ENCODE measurements around the gene KIF1A.
"Not testable (repeated sequence)": the region's sequence is repeated elsewhere in the genome, so short reads cannot be mapped to it uniquely, and the experiment has no call there.

The KIF1A gene

GRCh38 chr2:240698852-240699561, 121.0 kb downstream of the KIF1A start:
- DNase-seq, result not testable (repeated sequence)

DNA sequence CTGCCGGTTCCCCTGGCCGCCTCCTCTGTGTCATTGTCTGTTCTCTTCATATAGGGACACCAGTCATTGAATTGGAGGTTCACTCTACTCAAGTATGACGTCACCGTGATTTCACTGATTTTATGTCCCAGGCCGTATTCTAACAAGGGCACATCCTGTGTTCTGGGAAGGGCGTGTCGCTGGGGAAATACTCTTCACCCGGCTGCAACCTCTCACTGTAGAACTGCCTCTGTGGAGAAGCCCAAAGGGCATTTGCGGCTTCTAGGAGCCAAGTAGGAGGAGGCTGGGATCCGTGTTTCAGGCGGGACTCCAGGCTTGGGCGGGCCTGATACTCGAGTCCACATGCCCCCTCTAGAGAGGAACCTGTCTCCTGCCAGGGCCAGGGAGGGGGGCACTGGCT, 123.5 kb downstream of the KIF1A start:
- not testable (repeated sequence) for DNase-seq

DNA sequence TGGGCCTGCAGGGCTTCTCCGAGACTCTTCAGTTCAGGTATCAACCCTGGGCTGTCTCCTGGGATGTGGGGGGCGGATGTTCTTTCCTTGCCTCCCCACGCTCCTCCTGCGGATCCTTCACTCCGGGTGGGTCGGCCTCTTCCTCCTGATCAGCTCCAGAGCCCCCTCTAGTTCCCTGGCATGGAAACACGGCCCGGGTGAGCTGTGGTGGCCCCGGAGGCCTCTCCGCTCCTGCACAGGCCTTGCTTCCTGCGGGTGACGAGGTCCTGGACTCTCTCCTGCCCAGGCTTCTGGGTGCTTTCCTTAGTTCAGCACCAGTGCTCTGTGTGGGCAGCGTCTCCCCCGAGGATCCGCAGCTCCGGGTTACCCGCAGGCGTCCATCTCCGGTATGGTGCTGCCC, 124.4 kb downstream of the KIF1A start:
- not testable (repeated sequence) for DNase-seq

DNA sequence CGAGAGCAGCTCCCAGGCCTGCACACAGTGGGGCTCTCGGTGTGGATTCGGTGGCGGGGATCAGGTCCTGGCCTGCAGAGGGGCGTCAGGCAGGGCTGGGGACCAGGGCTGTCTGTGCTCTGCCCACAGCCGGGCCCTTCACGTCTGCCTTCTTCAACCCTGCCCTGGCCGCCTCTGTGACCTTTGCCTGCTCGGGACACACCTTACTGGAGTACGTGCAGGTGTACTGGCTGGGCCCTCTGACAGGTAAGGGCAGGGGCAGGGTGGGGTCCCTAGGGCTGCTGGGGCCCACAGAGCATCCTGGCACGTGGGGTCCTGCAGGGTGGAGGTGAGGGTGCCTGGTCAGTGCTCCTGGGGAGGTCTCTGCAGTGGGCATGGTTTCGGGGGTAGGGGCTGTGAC, 125.7 kb downstream of the KIF1A start:
- DNase-seq, result not testable (repeated sequence)

- not testable (repeated sequence) for DNase-seq
Observed at GRCh38 chr2:240692583-240693561, 127.1 kb downstream of the KIF1A start.

DNA sequence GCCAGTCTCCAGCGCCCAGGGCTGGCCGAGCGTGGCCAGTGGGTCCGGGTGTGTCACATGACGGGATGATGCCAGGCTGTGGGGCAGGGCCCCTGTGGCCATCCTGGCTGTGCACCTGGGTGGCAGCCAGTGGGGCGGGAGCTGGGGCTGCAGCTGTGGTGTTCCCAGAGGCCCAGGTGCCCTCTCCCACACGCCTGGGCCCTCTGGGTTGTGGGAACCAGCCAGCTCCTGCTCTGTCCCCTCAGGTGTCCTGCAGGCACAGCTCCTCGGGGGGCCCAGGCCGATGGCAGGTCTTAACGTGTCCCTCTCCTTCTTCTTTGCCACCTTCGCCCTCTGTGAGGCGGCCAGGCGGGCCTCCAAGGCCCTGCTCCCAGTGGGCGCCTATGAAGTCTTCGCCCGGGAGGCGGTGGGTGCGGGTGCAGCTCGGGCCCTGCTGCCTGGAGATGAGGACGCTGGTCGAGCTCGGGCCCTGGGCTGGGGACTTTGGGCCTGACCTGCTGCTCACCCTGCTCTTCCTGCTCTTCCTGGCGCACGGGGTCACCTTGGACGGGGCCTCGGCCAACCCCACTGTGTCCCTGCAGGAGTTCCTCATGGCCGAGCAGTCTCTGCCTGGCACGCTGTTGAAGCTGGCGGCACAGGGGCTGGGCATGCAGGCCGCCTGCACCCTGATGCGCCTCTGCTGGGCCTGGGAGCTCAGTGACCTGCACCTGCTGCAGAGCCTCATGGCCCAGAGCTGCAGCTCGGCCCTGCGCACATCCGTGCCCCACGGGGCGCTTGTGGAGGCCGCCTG, 128.2 kb downstream of the KIF1A start, which contains the start of gene AQP12A:
TSS of gene AQP12A (plus strand) at position 236 of the 790 bp plus-strand sequence. CDS start at position 284, 48 bp downstream.
- not testable (repeated sequence) for DNase-seq

DNA sequence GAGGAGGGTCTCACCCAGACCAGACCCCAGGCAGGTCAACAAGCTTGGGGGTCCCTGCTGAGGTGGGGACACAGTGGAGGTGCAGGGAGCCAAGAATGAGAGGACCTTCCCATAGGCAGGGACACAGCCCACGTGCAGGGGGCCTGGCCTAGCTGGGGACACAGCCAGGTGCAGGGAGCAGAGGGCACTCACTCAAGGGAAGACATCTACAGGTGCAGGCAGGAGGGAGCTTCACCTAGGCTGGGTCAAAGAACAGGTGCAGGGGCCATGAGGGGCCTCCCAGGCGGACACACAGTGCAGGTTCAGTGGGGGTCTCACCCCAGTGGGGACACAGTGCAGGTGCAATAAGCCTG, 129.0 kb downstream of the KIF1A start:
- DNase-seq, result not testable (repeated sequence)

DNA sequence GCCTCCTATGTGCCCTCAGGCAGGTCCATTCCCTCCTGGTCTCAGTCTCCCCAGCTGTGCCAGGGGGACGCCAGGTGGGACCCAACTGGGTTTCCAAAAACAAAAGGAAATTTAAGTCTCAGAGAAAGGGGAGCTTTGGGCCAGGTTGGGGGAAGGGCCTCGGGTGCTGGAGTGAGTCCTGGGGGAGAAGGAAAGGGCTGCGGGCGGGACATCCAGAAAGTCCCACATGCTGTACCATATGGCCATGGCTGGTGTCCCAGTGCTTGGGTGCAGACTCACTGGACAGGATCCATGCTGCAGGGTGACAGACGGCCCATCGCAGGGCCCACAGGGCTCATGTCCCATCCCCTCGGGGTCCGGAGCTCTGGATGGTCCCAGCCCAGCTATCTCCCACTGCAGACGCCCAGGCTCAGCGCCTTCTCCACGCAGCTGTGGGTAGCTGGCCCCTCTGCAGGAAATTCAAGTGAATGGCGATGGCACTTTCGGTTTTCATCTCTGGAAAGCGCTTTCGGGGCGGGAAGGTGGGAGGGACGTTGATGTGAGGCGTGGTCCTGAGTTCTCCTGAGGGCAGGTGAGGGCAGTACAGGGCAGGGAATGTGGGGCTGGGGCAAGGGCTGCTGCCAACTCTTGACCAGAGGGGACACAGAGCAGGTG, 129.5 kb downstream of the KIF1A start:
- DNase-seq, result not testable (repeated sequence)

- DNase-seq, result no peak
Observed at GRCh38 chr2:240689975-240690374, 130.0 kb downstream of the KIF1A start.

- DNase-seq, result no peak
Observed at GRCh38 chr2:240688553-240688919, 131.5 kb downstream of the KIF1A start.

DNA sequence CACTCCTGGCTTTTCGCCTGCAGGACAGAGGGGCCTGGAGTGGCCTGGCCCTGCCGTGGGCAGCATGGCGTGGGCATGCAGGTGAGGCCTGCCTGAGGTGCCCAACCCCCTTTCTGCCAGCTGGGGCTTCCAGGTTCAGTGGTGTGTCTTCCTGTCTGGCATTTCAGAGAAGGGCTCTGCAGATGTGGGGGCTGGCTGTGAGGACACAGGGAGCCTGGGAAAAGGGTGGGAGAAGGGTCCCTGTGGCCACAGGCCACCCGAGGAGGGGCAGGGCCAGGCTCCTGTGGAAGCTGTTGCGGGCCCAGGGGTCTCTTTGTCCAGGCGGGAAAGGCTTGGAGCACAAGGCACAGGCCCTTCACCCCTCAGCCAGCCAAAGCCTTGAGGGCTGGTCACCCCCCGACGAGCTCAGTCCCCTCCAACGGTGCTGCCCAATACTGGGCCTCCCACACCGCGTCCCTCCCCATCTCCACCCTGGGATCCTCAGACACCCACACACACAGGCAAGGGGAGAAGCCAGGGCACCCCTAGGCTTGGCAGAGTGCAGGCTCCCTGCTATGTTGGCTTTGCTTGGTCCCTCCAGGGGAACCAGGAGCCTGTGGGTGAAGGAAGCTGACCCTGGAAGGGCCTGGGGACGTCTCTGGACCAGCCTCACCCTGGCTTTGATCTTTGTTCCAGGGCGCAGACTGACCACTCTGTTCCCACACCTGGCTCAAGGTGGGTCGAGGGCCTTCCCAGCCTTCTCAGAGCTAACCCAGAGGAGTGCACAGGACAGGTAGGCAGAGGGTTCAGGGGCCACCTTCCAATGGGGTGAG, 132.1 kb downstream of the KIF1A start:
- DNase-seq, result no peak

- DNase-seq, result no peak
Observed at GRCh38 chr2:240687045-240687740, 132.8 kb downstream of the KIF1A start.

DNA sequence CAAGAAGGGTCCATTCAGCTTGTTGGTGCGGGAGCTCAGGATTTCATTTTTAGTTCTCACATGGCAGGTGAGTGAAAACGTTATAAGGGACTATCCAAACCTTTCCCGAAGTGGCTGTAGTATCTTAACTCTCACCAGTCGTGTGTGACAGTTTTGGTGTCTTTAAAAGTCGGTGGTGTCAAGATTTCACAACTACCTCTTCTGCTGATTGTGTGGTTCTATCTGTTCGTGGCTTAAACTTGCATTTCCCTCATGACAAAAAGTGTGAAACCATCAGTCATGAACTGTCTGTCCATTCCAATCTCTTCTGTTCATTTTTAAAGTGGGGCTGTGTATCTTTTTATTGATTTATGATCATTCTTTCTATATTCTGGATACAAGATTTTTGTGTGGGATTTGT, 133.6 kb downstream of the KIF1A start:
- DNase-seq, result no peak

- peak; percentile 1 for DNase-seq
Observed at GRCh38 chr2:240685771-240686371, 134.1 kb downstream of the KIF1A start.

DNA sequence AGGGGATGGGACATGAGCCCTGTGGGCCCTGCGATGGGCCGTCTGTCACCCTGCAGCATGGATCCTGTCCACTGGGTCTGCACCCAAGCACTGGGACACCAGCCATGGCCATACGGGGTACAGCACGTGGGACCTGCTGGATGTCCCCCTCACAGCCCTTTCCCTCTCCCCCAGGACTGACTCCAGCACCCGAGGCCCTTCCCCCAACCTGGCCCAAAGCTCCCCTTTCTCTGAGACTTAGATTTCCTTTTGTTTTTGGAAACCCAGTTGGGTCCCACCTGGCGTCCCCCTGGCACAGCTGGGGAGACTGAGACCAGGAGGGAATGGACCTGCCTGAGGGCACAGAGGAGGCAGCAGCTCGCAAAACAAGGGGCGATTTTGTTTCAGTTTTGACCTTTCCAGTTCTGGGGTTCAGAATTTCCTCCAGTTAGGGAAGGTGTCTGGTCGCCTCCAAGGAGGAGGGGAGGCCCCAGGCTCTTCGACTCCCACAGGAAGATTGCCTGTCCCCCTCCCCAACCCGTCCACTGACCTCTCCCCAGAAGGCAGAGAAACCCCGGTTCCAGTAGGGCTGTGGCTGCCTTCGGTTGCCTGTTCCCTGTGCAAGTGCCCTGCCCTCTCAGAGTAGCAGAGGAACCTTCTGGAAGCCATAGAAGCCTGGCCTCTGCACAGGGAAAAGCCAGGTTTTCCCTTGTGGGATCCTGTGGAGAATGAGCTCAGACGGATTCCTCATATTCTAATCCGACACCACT, 135.9 kb downstream of the KIF1A start:
- DNase-seq, result not testable (repeated sequence)

- DNase-seq, result not testable (repeated sequence)
Observed at GRCh38 chr2:240683329-240683979, 136.6 kb downstream of the KIF1A start.

DNA sequence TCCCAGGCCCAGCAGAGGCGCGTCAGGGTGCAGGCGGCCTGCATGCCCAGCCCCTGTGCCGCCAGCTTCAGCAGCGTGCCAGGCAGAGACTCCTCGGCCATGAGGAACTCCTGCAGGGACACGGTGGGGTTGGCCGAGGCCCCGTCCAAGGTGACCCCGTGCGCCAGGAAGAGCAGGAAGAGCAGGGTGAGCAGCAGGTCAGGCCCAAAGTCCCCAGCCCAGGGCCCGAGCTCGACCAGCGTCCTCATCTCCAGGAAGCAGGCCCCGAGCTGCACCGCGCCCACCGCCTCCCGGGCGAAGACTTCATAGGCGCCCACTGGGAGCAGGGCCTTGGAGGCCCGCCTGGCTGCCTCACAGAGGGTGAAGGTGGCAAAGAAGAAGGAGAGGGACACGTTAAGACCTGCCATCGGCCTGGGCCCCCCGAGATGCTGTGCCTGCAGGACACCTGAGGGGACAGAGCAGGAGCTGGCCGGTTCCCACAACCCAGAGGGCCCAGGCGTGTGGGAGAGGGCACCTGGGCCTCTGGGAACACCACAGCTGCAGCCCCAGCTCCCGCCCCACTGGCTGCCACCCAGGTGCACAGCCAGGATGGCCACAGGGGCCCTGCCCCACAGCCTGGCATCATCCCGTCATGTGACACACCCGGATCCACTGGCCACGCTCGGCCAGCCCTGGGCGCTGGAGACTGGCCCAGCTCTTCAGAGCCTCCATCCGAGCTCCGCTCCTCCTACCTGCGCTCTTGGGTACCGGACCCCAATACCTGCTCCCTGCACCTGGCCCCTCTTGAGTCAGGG, 137.4 kb downstream of the KIF1A start, which contains the start of gene AQP12B:
TSS of gene AQP12B (minus strand) at position 455 of the 794 bp plus-strand sequence. CDS start at position 407, 48 bp downstream.
- not testable (repeated sequence) for DNase-seq

DNA sequence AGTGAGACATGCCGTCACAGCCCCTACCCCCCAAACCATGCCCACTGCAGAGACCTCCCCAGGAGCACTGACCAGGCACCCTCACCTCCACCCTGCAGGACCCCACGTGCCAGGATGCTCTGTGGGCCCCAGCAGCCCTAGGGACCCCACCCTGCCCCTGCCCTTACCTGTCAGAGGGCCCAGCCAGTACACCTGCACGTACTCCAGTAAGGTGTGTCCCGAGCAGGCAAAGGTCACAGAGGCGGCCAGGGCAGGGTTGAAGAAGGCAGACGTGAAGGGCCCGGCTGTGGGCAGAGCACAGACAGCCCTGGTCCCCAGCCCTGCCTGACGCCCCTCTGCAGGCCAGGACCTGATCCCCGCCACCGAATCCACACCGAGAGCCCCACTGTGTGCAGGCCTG, 139.8 kb downstream of the KIF1A start:
- DNase-seq, result not testable (repeated sequence)

All from DMS153 (cell line).